ENCODE results near the gene TBC1D17.

DNA sequence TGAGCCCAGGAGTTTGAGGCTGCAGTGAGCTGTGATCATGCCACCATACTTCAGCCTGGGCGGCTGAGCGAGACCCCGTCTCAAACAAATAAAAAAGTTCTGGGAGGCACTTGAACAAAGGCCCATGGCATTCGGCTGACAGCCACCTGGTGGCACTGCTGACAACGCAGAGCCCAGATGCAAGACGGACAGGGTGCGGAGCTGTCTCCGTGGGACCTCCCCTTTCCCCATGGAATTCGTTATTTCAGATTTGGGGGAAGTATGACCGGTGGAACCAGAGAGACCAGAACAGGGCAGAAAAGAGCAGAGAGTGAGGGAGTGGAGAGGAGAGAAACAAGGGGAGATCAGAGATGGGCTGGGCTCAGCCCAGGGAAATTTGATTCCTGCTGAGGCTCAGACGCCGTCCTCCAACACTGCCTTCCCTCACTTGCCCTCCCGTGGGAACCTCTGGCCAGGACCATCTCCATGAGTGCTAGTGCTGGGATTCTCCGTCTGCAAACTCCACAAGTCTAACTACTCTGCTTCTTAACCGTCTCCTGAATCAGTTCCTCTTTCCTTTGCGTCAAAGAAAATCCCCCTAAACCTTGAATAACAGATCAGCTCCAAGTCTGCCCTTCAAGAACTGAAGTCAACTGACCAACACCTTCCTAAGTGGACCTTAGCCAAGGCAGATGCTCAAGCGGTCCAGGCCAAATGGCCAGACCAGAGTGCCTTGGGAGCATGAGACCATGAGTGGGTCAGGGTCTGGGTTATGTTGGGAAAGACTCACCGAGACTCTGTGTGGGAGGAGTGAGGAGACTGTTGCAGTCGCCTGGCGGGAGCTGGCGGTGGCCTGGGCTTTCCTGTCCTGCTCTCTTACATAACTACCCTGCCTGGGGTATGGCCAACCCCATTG is 39.6 kb downstream of the TBC1D17 start:
- TF ChIP-seq, protein P1, sequence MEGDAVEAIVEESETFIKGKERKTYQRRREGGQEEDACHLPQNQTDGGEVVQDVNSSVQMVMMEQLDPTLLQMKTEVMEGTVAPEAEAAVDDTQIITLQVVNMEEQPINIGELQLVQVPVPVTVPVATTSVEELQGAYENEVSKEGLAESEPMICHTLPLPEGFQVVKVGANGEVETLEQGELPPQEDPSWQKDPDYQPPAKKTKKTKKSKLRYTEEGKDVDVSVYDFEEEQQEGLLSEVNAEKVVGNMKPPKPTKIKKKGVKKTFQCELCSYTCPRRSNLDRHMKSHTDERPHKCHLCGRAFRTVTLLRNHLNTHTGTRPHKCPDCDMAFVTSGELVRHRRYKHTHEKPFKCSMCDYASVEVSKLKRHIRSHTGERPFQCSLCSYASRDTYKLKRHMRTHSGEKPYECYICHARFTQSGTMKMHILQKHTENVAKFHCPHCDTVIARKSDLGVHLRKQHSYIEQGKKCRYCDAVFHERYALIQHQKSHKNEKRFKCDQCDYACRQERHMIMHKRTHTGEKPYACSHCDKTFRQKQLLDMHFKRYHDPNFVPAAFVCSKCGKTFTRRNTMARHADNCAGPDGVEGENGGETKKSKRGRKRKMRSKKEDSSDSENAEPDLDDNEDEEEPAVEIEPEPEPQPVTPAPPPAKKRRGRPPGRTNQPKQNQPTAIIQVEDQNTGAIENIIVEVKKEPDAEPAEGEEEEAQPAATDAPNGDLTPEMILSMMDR (conservative IDR thresholded peaks at IDR 0.05; ENCODE audit: low read length), result peak; percentile 41
- no peak for TF ChIP-seq EZH2phosphoT487 (IDR thresholded peaks at IDR 0.05; ENCODE audit: borderline replicate concordance)

Measured in Loucy (cell line).